SK-N-SH (cell line): ENCODE measurements around the gene APLP2. TPM values are rescaled to one million over a fixed set of nuclear protein-coding genes. Genes with fewer than 3 reads are reported as not detected.

ENCODE experiments used
- CTCF ChIA-PET: fragments of 300-600, 350-600 bp; formaldehyde crosslinking; extraction: SDS; loops from one replicate; lab custom pipeline; 2021; lab: Yijun Ruan, JAX
- POLR2A ChIA-PET: fragments of 350-600 bp; sonication (Branson Sonifier 250); formaldehyde crosslinking; extraction: SDS; loops from one replicate; lab custom pipeline; 2020; ENCODE audit warnings: antibody characterized with exemption, inconsistent platforms; lab: Yijun Ruan, JAX
- DNase-seq: peaks from one replicate; pipeline ENCODE4 v3.0.0; 2012
- H2AFZ ChIP-seq: fragments of 200-600 bp; sonication (generic); 2 replicates; pipeline ENCODE4 v1.8.1; 2016; ENCODE audit warnings: antibody characterized with exemption, mild to moderate bottlenecking, low read depth
- H3F3A ChIP-seq: fragments of 200-600 bp; sonication (generic); replicated peaks from 2 replicates; pipeline ENCODE3; 2016; ENCODE audit warnings: antibody characterized with exemption, mild to moderate bottlenecking; ENCODE audit not compliant: insufficient read depth
- H3K27ac ChIP-seq, 2 experiments: fragments of 200-500 bp in 1 of 2; fragments of 200-600 bp in 1 of 2; sonication (Bioruptor generic) in 1 of 2; sonication (generic), shearing (Covaris generic) in 1 of 2; 2 replicates each; pipeline versions ENCODE4 v1.5.1 to v1.6.1; 2014 to 2016; ENCODE audit warnings: low read depth in 2 of 2, inconsistent platforms in 1 of 2, low read length in 1 of 2, mild to moderate bottlenecking in 1 of 2, mixed read lengths in 1 of 2
- H3K27me3 ChIP-seq: fragments of 200-600 bp; sonication (generic), shearing (Covaris generic); 2 replicates; pipeline ENCODE4 v1.6.1; 2016; ENCODE audit warnings: mixed run types; ENCODE audit not compliant: insufficient read depth
- H3K36me3 ChIP-seq, 2 experiments: fragments of 200-500 bp in 1 of 2; fragments of 200-600 bp in 1 of 2; sonication (Bioruptor generic) in 1 of 2; sonication (generic) in 1 of 2; replicated peaks in 1 of 2; 2 replicates each; pipeline versions ENCODE3 to v1.5.1; 2014 to 2016; ENCODE audit warnings: low read length in 1 of 2, mild to moderate bottlenecking in 1 of 2; ENCODE audit not compliant: insufficient read depth in 2 of 2, control insufficient read depth in 1 of 2
- H3K4me1 ChIP-seq, 2 experiments: fragments of 200-500 bp in 1 of 2; fragments of 200-600 bp in 1 of 2; sonication (Bioruptor generic) in 1 of 2; sonication (generic), shearing (Covaris generic) in 1 of 2; 2 replicates each; pipeline versions ENCODE4 v1.5.1 to v1.6.1; 2014 to 2016; ENCODE audit warnings: low read depth in 1 of 2, low read length in 1 of 2, mixed run types in 1 of 2; ENCODE audit not compliant: insufficient read depth in 2 of 2, control insufficient read depth in 1 of 2
- H3K4me2 ChIP-seq: fragments of 200-600 bp; sonication (generic), shearing (Covaris generic); 2 replicates; pipeline ENCODE4 v1.6.1; 2017; ENCODE audit warnings: mixed run types
- H3K4me3 ChIP-seq, 2 experiments: fragments of 200-500 bp in 1 of 2; fragments of 200-600 bp in 1 of 2; sonication (Bioruptor generic) in 1 of 2; sonication (generic), shearing (Covaris generic) in 1 of 2; 2 replicates each; pipeline versions ENCODE4 v1.5.1 to v1.8.1; 2014 to 2016; ENCODE audit warnings: low read depth in 2 of 2, inconsistent platforms in 1 of 2, low read length in 1 of 2, mild to moderate bottlenecking in 1 of 2, mixed read lengths in 1 of 2, moderate library complexity in 1 of 2
- H3K79me2 ChIP-seq: fragments of 200-600 bp; sonication (generic); 2 replicates; pipeline ENCODE4 v1.8.1; 2017; ENCODE audit warnings: mild to moderate bottlenecking; ENCODE audit not compliant: insufficient read depth
- H3K9ac ChIP-seq: fragments of 200-600 bp; sonication (generic); 2 replicates; pipeline ENCODE4 v1.6.1; 2017; ENCODE audit warnings: mixed run types
- H3K9me2 ChIP-seq: fragments of 200-600 bp; sonication (generic); 2 replicates; pipeline ENCODE4 v1.6.1; 2017; ENCODE audit warnings: mixed run types
- H3K9me3 ChIP-seq: fragments of 200-600 bp; sonication (generic); 2 replicates; pipeline ENCODE4 v1.6.1; 2017; ENCODE audit warnings: mixed run types, mild to moderate bottlenecking, moderate library complexity
- H4K20me1 ChIP-seq: fragments of 200-600 bp; sonication (generic); 2 replicates; pipeline ENCODE4 v1.6.1; 2017; ENCODE audit warnings: mild to moderate bottlenecking, mixed run types; ENCODE audit not compliant: insufficient read depth
- CTCF ChIP-seq: fragments of 200-600 bp; sonication (generic); IDR thresholded peaks from 2 replicates; pipeline ENCODE4 v1.6.1; 2017; ENCODE audit warnings: antibody characterized with exemption, mild to moderate bottlenecking, moderate library complexity
- EP300 ChIP-seq, 2 experiments: IDR thresholded peaks; 2 replicates each; pipeline versions ENCODE4 v1.4.0 to v1.6.1; 2012; ENCODE audit warnings: borderline replicate concordance in 1 of 2, low read depth in 1 of 2, low read length in 1 of 2
- IRF3 ChIP-seq: fragments of 150-350 bp; IDR thresholded peaks from 2 replicates; pipeline ENCODE4 v1.6.1; 2016; ENCODE audit warnings: mild to moderate bottlenecking, low read depth, low read length
- MAX ChIP-seq: IDR thresholded peaks from 2 replicates; pipeline ENCODE4 v1.4.0; 2012; ENCODE audit warnings: low read depth
- MXI1 ChIP-seq: IDR thresholded peaks from 2 replicates; pipeline ENCODE4 v1.6.1; 2012; ENCODE audit warnings: mild to moderate bottlenecking, low read depth, low read length, improper control_type of control experiment
- NRF1 ChIP-seq: IDR thresholded peaks from 2 replicates; pipeline ENCODE4 v1.6.1; 2012; ENCODE audit warnings: low read depth, mild to moderate bottlenecking, low read length
- PBX3 ChIP-seq: IDR thresholded peaks from 2 replicates; pipeline ENCODE4; 2012
- POLR2AphosphoS5 ChIP-seq: IDR thresholded peaks from 2 replicates; pipeline ENCODE4 v1.6.1; 2012; ENCODE audit warnings: low read depth, low read length
- RCOR1 ChIP-seq: fragments of 150-350 bp; IDR thresholded peaks from 2 replicates; pipeline ENCODE4 v1.6.1; 2017; ENCODE audit warnings: antibody characterized with exemption, low read length
- REST ChIP-seq: IDR thresholded peaks from 2 replicates; pipeline ENCODE4 v1.6.1; 2012; ENCODE audit warnings: mild to moderate bottlenecking, low read depth, low read length, moderate library complexity
- RFX5 ChIP-seq: IDR thresholded peaks from 2 replicates; pipeline ENCODE4 v1.6.1; 2012; ENCODE audit warnings: mild to moderate bottlenecking, improper control_type of control experiment, low read length
- SIN3A ChIP-seq: IDR thresholded peaks from 2 replicates; pipeline ENCODE4 v1.6.1; 2012; ENCODE audit warnings: low read depth, mild to moderate bottlenecking, low read length, moderate library complexity, borderline replicate concordance
- SMC3 ChIP-seq: IDR thresholded peaks from 2 replicates; pipeline ENCODE4 v1.6.1; 2012; ENCODE audit warnings: low read depth, low read length, improper control_type of control experiment
- USF2 ChIP-seq: fragments of 150-350 bp; IDR thresholded peaks from 2 replicates; pipeline ENCODE4 v1.6.1; 2017; ENCODE audit warnings: antibody characterized with exemption, low read length, low read depth, borderline replicate concordance
- ZBTB33 ChIP-seq: IDR thresholded peaks from 2 replicates; pipeline ENCODE4 v1.4.0; 2012; ENCODE audit warnings: low read depth, borderline replicate concordance
- WGBS: methylation state at CpG from one replicate; pipeline ENCODE4 v1.1.6; 2017; ENCODE audit warnings: low lambda C conversion rate; 5-methylcytosine and 5-hydroxymethylcytosine counted together
- polyA plus RNA-seq, 3 experiments: library from polyadenylated mRNA; depleted of rRNA; stranded (reverse); fragments of >200 nt; gene quantifications; 2 replicates each; pipeline ENCODE4 v1.2.3, GENCODE V29; 2012

Gene APLP2
- polyA plus RNA-seq, 1 of the 3 experiments (the other 2 are of a cell fraction): 424 TPM

- TF ChIP-seq ZBTB33: no peak
- TF ChIP-seq MAX: no peak
- no peak for TF ChIP-seq SIN3A
Measured at GRCh38 chr11:130095326-130095725, 25.6 kb downstream of the APLP2 start (continued).

GRCh38 chr11:130096042-130096441 is 26.3 kb downstream of the APLP2 start:
- Histone ChIP-seq H3K79me2 (peaks cover 85% of the 10 kb centered on the region), H3K4me3 (no peak overlapping the region), H3K9ac (no peak overlapping the region), H3K9me3 (no peaks in the 10 kb centered on the region), H3K27me3 (no peaks in the 10 kb centered on the region), H3K27ac (no peak overlapping the region; a peak in 1 of 4 replicates), H3F3A (peaks cover 3% of the 10 kb centered on the region), H2AFZ (no peak overlapping the region), H3K4me1 (peaks cover 15 to 22% of the 10 kb centered on the region in 2 experiments; a peak in 3 of 4 replicates), H3K4me2 (no peak overlapping the region), H3K9me2 (no peaks in the 10 kb centered on the region), H3K36me3 (no peaks in the 10 kb centered on the region), H4K20me1 (peaks cover 84% of the 10 kb centered on the region)
- CTCF ChIA-PET: interaction anchor here (1.0 kb wide), 1 partner anchor 173 kb away, joined by 3 read pairs; no protein-coding TSS in a partner anchor
- DNase-seq: no peak
- WGBS: 86% methylated on average over 2 of the region's 2 CpGs
- POLR2A ChIA-PET: no interaction called here
- TF ChIP-seq MXI1: no peak
- TF ChIP-seq MAX: no peak
- TF ChIP-seq NRF1: no peak
- no peak for TF ChIP-seq IRF3
- no peak for TF ChIP-seq RFX5
- TF ChIP-seq PBX3: no peak
- TF ChIP-seq EP300 (IDR thresholded peaks at IDR 0.05; ENCODE audit: borderline replicate concordance in 1 of 2, low read depth in 1 of 2, low read length in 1 of 2): no peak
- no peak for TF ChIP-seq ZBTB33
- no peak for TF ChIP-seq CTCF
- TF ChIP-seq REST: no peak
- no peak for TF ChIP-seq SMC3
- TF ChIP-seq RCOR1: no peak
- TF ChIP-seq POLR2AphosphoS5: no peak
- no peak for TF ChIP-seq USF2
